Erythroblast (primary cell): ENCODE results near the gene MESD.

Experiments used
- DNase-seq, 2 experiments: peaks; one replicate each; lab custom pipeline; 2025; lab: John Stamatoyannopoulos, UW
- GATA1 ChIP-seq: IDR thresholded peaks from 2 replicates; pipeline ENCODE4 v1.6.1; 2011; ENCODE audit warnings: low read depth, mild to moderate bottlenecking, control low read depth, low read length, moderate library complexity
- POLR2A ChIP-seq: IDR thresholded peaks from 2 replicates; pipeline ENCODE4 v1.6.1; 2011; ENCODE audit warnings: mild to moderate bottlenecking, low read length

The MESD gene

GRCh38 chr15:80989518-80990478, at the start of gene MESD:
MESD (minus strand) TSS chr15:80989819; CDS start chr15:80989791, 28 bp downstream.
- TF ChIP-seq POLR2A (peak; percentile 88), GATA1 (no peak)
- peak; percentile 96 to 98 for DNase-seq

- DNase-seq: no peak
- TF ChIP-seq POLR2A (no peak), GATA1 (no peak)
Measured at GRCh38 chr15:81038975-81039607, 49.5 kb upstream of the MESD start.

GRCh38 chr15:81037952-81038743, 48.5 kb upstream of the MESD start:
- TF ChIP-seq GATA1: no peak
- no peak for TF ChIP-seq POLR2A
- DNase-seq: no peak

GRCh38 chr15:81033508-81033907, 43.9 kb upstream of the MESD start:
- DNase-seq: no peak
- TF ChIP-seq GATA1: no peak
- TF ChIP-seq POLR2A: no peak

- DNase-seq: no peak
- no peak for TF ChIP-seq POLR2A
Measured at GRCh38 chr15:81032818-81033217, 43.2 kb upstream of the MESD start.

- no peak for DNase-seq
- TF ChIP-seq POLR2A: no peak
- TF ChIP-seq GATA1: no peak
Measured at GRCh38 chr15:81032355-81032754, 42.7 kb upstream of the MESD start.

- DNase-seq: no peak
- TF ChIP-seq POLR2A: no peak
- no peak for TF ChIP-seq GATA1
Measured at GRCh38 chr15:81031203-81031602, 41.6 kb upstream of the MESD start.

- TF ChIP-seq GATA1: no peak
- TF ChIP-seq POLR2A: no peak
- DNase-seq: no peak
Measured at GRCh38 chr15:81030301-81030750, 40.7 kb upstream of the MESD start.

GRCh38 chr15:81029414-81030300, 40.0 kb upstream of the MESD start:
- no peak for DNase-seq
- TF ChIP-seq GATA1 (no peak), POLR2A (no peak)

- DNase-seq: no peak
- TF ChIP-seq GATA1: no peak
- TF ChIP-seq POLR2A: no peak
Measured at GRCh38 chr15:81026836-81027599, 37.4 kb upstream of the MESD start.

- DNase-seq: no peak
- TF ChIP-seq POLR2A: no peak
- no peak for TF ChIP-seq GATA1
Measured at GRCh38 chr15:81025721-81026370, 36.2 kb upstream of the MESD start.

- no peak for DNase-seq
Measured at GRCh38 chr15:81024936-81025335, 35.3 kb upstream of the MESD start.

More at GRCh38 chr15:81024936-81025335, 35.3 kb upstream of the MESD start:
- TF ChIP-seq GATA1: no peak
- TF ChIP-seq POLR2A: no peak
